Ectodermal cell (in vitro differentiated cells): ENCODE measurements around the gene ENTREP3.
"Not testable (repeated sequence)": the region's sequence is repeated elsewhere in the genome, so short reads cannot be mapped to it uniquely, and the experiment has no call there.

Experiments
- H3K27ac ChIP-seq: 2 replicates; pipeline ENCODE4 v1.7.0; 2013; ENCODE audit warnings: mild to moderate bottlenecking, low read depth, low read length; ENCODE audit not compliant: insufficient read depth, poor library complexity, severe bottlenecking
- H3K27me3 ChIP-seq: 2 replicates; pipeline ENCODE4 v1.7.0; 2013; ENCODE audit warnings: mild to moderate bottlenecking, low read length; ENCODE audit not compliant: insufficient read depth, control insufficient read depth, poor library complexity, severe bottlenecking
- H3K36me3 ChIP-seq: one replicate; pipeline ENCODE4 v1.7.0; 2013; ENCODE audit warnings: low read length; ENCODE audit not compliant: control insufficient read depth, insufficient read depth
- H3K4me1 ChIP-seq: one replicate; pipeline ENCODE4 v1.7.0; 2013; ENCODE audit warnings: low read length; ENCODE audit not compliant: control insufficient read depth, insufficient read depth
- H3K4me3 ChIP-seq: 2 replicates; pipeline ENCODE4 v1.7.0; 2013; ENCODE audit warnings: low read depth, low read length, control low read depth; ENCODE audit not compliant: insufficient read depth
- H3K9me3 ChIP-seq: 2 replicates; pipeline ENCODE4 v1.7.0; 2013; ENCODE audit warnings: mild to moderate bottlenecking, low read length, moderate library complexity; ENCODE audit not compliant: control insufficient read depth
- WGBS, 2 experiments: methylation state at CpG; one replicate each; pipeline ENCODE4 v1.1.7; 2013; ENCODE audit warnings: missing lambda C conversion rate in 2 of 2; 5-methylcytosine and 5-hydroxymethylcytosine counted together

The ENTREP3 gene

DNA sequence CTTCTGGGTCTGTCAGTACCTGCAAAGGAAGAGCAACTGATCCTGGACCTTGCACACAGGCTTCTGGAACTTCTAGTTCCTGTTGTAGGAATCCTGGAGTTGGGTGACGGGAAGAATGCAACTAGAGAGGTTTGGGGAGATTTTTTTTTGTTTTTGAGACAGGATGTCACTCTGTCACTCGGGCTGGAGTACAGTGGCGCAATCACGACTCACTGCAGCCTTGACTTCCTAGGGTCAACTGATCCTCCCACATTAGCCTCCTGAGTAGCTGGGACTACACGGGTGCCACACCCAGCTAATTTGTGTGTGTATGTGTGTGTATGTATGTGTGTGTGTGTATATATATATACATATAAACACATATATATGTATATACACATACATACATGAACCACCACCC lies 18.8 kb downstream of the ENTREP3 start:
- 95 to 97% methylated on average over 4 to 5 of the region's 5 CpGs for WGBS, 2 experiments
- Histone ChIP-seq H3K4me3 (no peak overlapping the region), H3K27me3 (no peaks in the 10 kb centered on the region), H3K27ac (no peak overlapping the region), H3K9me3 (no peaks in the 10 kb centered on the region), H3K36me3 (peaks cover 5% of the 10 kb centered on the region), H3K4me1 (no peaks in the 10 kb centered on the region)

DNA sequence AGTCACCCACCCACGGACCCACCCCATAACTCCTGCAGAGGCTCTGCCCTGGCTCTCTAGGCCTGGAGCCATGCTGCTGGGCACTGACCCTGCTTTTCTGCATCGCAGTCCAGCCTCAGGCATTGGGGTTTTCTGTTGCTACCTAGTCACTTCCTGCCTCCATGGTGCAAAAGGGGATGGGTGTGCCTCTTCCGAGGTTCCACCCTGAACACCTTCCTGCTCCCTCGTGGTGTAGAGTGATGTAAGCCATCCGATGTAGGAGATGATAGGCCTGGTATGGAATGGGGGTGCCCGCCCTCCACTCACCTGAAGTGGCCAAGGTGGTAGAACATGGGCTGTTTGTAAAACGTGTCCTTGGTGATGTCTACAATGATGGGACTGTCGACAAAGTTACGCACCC lies 19.9 kb downstream of the ENTREP3 start:
- H3K27ac ChIP-seq, H3K4me3 ChIP-seq, H3K9me3 ChIP-seq, H3K36me3 ChIP-seq, H3K27me3 ChIP-seq, H3K4me1 ChIP-seq: not testable (repeated sequence)
- WGBS, 2 experiments, result 94 to 96% methylated on average over 5 of the region's 9 CpGs

DNA sequence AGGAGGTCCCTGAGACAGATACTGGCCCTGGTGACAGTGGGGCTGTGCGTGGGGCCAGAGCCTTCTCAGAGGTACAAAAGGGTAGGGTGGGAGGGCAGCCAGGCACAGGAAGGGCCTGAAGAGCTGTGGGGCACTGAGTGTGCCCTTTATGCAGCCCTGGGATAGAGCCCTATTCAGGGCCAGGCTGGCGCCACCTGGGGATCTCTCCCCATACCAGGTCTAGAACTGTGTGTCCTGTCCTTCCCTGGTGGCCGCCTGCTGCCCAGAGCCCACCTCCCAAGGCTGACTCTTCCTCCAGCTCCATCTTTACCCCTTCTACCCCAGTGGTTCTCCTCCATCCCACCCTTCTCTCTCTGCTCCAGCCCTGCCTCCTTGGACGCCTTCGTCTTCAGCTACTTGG lies 21.8 kb downstream of the ENTREP3 start:
- H3K27me3 ChIP-seq, H3K36me3 ChIP-seq, H3K9me3 ChIP-seq, H3K4me1 ChIP-seq, H3K4me3 ChIP-seq, H3K27ac ChIP-seq: not testable (repeated sequence)
- 93 to 98% methylated on average over 1 of the region's 5 CpGs for WGBS, 2 experiments

DNA sequence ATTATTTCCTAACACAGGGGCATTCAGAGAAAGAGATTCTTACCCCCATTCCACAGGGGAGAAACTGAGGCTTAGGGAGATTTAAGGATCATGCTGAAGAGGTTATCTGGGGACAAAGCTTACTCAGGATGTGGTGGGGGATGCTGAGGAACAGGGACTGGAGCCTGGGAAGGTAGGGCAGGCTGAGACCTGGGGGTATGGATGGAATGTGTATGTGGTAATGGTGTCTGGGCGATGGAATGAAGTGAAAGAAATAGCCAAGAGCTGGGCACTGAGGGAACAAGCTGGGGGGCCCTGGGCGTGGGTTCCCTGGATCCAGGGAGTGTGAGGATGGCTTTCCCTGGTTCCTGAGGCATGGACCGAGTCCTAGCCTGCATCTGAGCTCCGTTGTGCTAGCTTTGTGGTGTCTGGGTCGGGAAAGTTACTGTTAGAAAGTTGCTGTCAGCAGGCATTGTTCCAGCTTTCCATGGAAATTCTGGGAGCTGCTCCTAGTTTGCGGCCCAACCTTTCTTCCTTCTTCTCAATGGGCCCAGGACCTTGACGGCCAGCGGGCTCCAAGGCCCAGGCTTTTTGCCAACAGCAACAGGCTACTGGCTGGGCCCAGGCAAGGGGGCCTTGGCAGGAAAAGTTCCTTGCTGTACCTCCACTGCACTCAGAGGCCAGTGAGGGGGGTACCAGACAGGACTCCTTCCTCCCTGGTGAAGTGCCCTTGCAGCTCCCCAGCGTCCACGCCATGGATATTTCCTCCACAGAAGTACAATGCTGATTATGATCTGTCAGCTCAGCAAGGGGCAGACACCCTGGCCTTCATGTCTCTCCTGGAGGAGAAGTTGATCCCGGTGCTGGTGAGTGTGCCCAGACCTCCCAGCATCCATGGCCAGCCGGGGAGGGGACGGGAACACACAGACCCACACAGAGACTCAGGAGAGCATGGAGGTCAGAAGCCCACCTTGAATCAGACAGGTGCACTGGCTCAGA lies 23.0 kb downstream of the ENTREP3 start:
- not testable (repeated sequence) for H3K27me3 ChIP-seq, H3K4me3 ChIP-seq, H3K36me3 ChIP-seq, H3K9me3 ChIP-seq, H3K27ac ChIP-seq, H3K4me1 ChIP-seq
- WGBS, 2 experiments, result 91 to 93% methylated on average over 13 of the region's 13 CpGs

DNA sequence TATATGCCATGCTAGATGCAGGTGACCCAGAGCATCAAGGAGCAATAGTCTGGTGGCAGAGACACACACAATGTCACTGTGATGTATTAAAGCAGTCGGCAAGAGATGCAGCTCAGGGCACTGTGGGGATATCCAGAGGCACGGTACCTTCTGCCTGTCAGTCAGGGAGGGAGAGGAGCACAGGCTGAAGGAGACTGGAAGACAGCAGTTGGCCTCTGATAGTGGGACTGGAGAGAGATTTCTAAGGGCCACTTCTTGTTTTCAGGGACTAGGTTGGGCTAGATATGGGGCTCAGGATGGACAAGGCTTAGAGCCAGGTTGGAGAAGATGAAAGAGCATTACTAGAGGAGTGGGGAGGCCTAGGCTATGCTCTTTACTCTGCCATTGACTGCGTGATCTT lies 24.0 kb downstream of the ENTREP3 start:
- H3K4me3 ChIP-seq, H3K4me1 ChIP-seq, H3K27ac ChIP-seq, H3K27me3 ChIP-seq, H3K9me3 ChIP-seq, H3K36me3 ChIP-seq: not testable (repeated sequence)
- 85 to 86% methylated on average over 3 of the region's 3 CpGs for WGBS, 2 experiments

DNA sequence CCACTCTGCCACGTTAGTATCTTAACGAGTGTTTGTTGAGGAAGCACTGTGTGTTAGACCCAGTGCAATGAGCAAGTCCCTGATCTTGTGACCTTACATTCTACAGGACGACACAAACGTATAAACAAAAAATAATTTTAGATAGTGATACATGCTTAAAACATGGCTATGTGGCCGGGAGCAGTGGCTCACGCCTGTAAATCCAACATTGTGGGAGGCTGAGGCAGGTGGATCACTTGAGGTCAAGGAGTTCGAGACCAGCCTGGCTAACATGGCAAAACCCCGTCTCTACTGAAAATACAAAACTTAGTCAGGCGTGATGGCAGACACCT lies 27.2 kb downstream of the ENTREP3 start:
- WGBS, 2 experiments, result 78 to 85% methylated on average over 9 of the region's 9 CpGs
- Histone ChIP-seq H3K4me1 (peaks cover 15% of the 10 kb centered on the region), H3K9me3 (no peaks in the 10 kb centered on the region), H3K27me3 (peaks cover 4% of the 10 kb centered on the region), H3K27ac (peak overlapping the region; percentile 74), H3K36me3 (no peaks in the 10 kb centered on the region), H3K4me3 (peak overlapping the region; percentile 92)

DNA sequence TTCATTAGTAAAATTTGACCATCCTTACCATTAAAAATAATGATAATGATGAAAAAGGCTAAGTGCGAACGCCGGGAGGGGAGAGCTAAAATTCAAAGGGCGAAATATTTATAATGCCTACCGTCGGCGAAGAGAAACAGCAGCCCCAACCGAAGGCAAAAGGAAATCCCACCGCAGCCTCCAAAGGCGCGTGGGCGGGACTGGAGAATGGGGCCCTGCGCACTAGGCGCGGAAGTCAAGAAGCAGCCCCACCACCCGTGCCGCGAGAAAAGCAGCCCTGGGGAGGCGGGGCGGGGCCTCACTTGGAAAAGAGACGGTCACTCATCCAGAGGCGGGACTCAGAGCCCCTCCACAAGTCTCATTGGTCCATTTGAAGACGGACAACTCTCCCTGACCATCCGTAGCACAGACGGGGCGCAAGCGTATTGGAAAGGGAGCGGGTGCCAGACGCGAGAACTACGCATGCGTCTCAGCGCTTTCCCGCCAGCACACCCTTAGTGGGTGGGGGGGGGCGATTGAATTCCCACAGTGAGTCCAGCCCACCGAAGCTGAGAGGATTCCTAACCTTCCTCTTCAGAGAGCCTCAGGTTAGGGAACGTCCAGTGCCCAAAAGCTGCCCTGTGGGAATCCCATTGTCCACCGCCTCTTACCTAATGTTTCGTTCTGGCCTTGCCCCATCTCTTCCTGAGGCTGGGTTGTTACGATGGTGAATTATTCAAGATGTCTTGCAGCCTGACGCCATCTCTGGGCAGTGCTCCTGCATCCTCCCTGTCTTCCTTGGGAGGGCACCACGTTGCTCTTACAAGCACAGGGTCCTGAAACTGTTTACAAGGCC lies 27.8 kb downstream of the ENTREP3 start:
- Histone ChIP-seq H3K4me1 (peaks cover 15% of the 10 kb centered on the region), H3K36me3 (no peaks in the 10 kb centered on the region), H3K27me3 (peaks cover 4% of the 10 kb centered on the region), H3K27ac (peak overlapping the region; percentile 88), H3K4me3 (peak overlapping the region; percentile 92), H3K9me3 (no peaks in the 10 kb centered on the region)
- 1% methylated on average over 42 of the region's 42 CpGs for WGBS, 2 experiments

DNA sequence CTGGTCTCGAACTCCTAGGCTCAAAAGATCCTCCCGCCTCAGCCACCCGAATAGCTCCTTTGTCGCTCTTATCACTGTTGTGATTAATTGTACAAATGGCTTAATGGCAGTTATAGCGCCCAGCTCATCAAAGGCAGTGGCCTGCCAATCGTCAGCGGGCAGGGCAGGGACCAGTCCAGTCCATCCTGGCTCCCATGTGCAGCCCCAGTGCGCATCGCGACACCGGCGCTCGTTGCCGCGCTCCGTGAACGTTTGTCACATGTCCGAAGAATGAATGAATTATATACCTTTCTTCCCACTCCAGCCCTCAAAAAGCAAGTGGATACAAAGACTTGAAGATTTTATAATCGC lies 28.4 kb downstream of the ENTREP3 start:
- Histone ChIP-seq H3K36me3 (no peaks in the 10 kb centered on the region), H3K27ac (peak overlapping the region; percentile 88), H3K4me1 (peaks cover 15% of the 10 kb centered on the region), H3K27me3 (peaks cover 4% of the 10 kb centered on the region), H3K4me3 (peak overlapping the region; percentile 92), H3K9me3 (no peaks in the 10 kb centered on the region)
- WGBS, 2 experiments, result 0% methylated on average over 18 of the region's 19 CpGs

DNA sequence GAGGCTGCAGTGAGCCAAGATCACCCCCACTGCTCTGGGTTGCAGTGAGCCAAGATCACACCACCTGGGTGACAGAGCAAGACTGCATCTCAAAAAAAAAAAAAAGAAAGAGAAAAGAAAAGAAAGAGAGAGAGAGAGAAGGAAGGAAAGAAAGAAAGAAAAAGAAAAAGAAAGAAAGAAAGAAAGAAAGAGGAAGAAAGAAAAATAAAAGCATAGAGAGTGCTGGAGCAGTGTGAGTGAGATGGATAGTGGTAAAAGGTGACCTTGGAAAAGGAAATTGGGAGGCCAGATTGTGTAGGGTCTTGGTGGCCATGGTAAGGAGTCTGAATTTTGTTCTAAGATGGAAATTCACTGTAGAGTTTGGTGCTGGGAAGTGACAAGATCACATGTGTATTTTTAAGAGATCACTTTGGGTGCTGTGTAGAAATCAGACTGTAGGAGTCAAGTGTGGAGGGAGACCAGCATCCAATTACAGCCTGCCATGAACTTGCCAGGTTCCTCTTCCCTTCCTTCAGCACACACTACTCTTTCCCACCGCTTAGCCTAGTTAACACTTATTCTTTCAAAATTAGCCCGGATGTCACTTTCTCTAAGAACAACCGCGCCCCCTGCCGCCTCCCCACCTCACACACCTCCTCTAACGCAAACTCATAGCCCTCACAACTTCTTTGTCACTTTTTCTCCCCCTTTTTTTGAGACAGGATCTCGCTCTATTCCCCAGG lies 28.9 kb downstream of the ENTREP3 start:
- H3K27ac ChIP-seq, result peak overlapping the region; percentile 88
- H3K4me3 ChIP-seq, result peak overlapping the region; percentile 92
- WGBS, 2 experiments, result 0 to 1% methylated on average over 7 of the region's 7 CpGs
- peaks cover 15% of the 10 kb centered on the region for H3K4me1 ChIP-seq
- H3K36me3 ChIP-seq, result no peaks in the 10 kb centered on the region
- H3K27me3 ChIP-seq, result peaks cover 4% of the 10 kb centered on the region
- no peaks in the 10 kb centered on the region for H3K9me3 ChIP-seq

DNA sequence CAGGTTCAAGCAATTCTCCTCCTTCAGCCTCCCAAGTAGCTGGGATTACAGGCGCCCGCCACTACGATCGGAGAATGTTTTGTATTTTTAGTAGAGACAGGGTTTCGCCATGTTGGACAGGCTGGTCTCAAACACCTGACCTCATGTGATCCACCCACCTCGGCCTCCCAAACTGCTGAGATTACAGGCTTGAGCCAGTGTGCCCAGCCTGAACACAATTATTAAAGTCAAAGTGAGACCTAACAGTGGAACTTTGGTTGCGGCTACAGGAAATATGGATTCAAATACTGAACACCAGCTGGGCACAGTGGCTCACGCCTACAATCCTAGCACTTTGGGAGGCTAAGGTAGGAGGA lies 29.9 kb downstream of the ENTREP3 start:
- not testable (repeated sequence) for H3K27me3 ChIP-seq, H3K27ac ChIP-seq, H3K9me3 ChIP-seq, H3K4me3 ChIP-seq, H3K36me3 ChIP-seq
- peaks cover 15% of the 10 kb centered on the region for H3K4me1 ChIP-seq
- WGBS, 2 experiments, result 94 to 96% methylated on average over 8 of the region's 8 CpGs
